PFSK-1 (cell line): ENCODE results near the gene AUTS2. TPM values are rescaled to one million over a fixed set of nuclear protein-coding genes. Genes with fewer than 3 reads are reported as not detected.
A peak's percentile ranks its signal among the peaks of the same experiment; 100 is the strongest.

ENCODE experiments used
- FOXP2 ChIP-seq: optimal IDR thresholded peaks from 2 replicates; pipeline ENCODE3; 2011; ENCODE audit warnings: borderline replicate concordance, control low read depth, inconsistent platforms; ENCODE audit not compliant: insufficient read depth; ENCODE audit errors: extremely low read length, extremely low read depth
- POLR2AphosphoS5 ChIP-seq: IDR thresholded peaks from 2 replicates; pipeline ENCODE4 v1.6.1; 2012; ENCODE audit warnings: low read depth, mild to moderate bottlenecking, control low read depth, low read length, moderate library complexity
- SIN3A ChIP-seq: IDR thresholded peaks from 2 replicates; pipeline ENCODE4 v1.6.1; 2012; ENCODE audit warnings: mild to moderate bottlenecking, low read length, moderate library complexity, borderline replicate concordance; ENCODE audit not compliant: insufficient read depth
- TAF1 ChIP-seq: IDR thresholded peaks from 2 replicates; pipeline ENCODE4 v1.6.1; 2012; ENCODE audit warnings: low read length, control low read depth, borderline replicate concordance; ENCODE audit not compliant: insufficient read depth
- polyA plus RNA-seq: library from polyadenylated mRNA; unstranded; fragments of >200 nt; gene quantifications from one replicate; pipeline ENCODE4 v1.2.1, GENCODE V29; 2012; ENCODE audit warnings: low read depth, missing spikeins; ENCODE audit not compliant: insufficient read length
- TF ChIP-seq, protein P1 (sequence below), 2 experiments: IDR thresholded peaks; 2 replicates each; pipeline versions ENCODE4 v1.6.1 to v1.8.0; 2011 to 2012; ENCODE audit warnings: low read depth in 2 of 2, low read length in 2 of 2, control low read depth in 1 of 2, inconsistent platforms in 1 of 2, mild to moderate bottlenecking in 1 of 2, moderate library complexity in 1 of 2; ENCODE audit not compliant: insufficient read depth in 1 of 2

Gene AUTS2
- polyA plus RNA-seq: 16.9 TPM

DNA sequence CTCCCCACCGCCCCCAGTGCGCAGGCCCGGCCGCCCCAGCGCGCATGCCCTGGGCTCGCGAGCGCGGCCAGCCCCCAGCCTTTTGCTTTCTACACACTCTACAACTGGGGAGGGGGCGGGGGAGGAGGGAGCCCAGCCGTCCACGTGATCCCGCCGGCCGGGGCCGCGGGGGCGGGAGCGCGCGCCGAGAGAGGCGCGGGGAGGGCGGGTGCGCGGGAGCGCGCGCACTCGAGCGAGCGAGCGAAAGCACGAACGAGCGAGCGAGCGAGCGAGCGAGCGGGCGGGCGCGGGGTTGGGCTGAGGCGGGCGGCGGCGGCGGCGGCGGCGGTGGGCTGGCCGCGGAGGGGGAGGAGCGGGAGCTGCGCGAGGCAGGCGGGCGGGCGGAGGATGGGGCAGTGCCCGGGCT is at the start of gene AUTS2:
Gene AUTS2, plus strand, starts transcription at position 395 of the 406 bp plus-strand sequence. CDS start 1,179 bp downstream, outside the sequence.
- TF ChIP-seq POLR2AphosphoS5 (no peak), FOXP2 (peak; percentile 33)

DNA sequence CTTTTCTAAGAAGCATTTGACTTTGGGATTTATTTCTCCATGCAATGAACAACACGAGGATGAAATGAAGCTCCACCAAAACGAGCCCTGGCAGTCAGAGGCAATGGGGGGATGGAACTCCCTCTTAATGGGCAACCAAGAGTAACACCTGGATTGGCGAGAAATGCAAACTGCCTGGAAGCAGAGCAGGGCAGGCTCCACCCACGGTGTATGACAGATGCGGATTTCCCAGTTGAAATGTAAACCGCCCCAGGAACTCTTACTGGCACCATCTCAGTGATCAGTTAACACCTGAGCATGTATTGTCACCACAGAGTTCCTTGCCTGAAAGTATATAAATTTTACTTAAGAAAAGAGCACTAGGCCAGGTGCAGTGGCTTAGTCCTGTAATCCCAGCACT is 47.3 kb upstream of the AUTS2 start:
- TF ChIP-seq FOXP2: no peak
- TF ChIP-seq, protein P1, sequence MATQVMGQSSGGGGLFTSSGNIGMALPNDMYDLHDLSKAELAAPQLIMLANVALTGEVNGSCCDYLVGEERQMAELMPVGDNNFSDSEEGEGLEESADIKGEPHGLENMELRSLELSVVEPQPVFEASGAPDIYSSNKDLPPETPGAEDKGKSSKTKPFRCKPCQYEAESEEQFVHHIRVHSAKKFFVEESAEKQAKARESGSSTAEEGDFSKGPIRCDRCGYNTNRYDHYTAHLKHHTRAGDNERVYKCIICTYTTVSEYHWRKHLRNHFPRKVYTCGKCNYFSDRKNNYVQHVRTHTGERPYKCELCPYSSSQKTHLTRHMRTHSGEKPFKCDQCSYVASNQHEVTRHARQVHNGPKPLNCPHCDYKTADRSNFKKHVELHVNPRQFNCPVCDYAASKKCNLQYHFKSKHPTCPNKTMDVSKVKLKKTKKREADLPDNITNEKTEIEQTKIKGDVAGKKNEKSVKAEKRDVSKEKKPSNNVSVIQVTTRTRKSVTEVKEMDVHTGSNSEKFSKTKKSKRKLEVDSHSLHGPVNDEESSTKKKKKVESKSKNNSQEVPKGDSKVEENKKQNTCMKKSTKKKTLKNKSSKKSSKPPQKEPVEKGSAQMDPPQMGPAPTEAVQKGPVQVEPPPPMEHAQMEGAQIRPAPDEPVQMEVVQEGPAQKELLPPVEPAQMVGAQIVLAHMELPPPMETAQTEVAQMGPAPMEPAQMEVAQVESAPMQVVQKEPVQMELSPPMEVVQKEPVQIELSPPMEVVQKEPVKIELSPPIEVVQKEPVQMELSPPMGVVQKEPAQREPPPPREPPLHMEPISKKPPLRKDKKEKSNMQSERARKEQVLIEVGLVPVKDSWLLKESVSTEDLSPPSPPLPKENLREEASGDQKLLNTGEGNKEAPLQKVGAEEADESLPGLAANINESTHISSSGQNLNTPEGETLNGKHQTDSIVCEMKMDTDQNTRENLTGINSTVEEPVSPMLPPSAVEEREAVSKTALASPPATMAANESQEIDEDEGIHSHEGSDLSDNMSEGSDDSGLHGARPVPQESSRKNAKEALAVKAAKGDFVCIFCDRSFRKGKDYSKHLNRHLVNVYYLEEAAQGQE (IDR thresholded peaks at IDR 0.05; ENCODE audit: insufficient read depth in 1 of 2, low read depth in 2 of 2, low read length in 2 of 2): no peak
- TF ChIP-seq POLR2AphosphoS5: no peak
- no peak for TF ChIP-seq SIN3A
- TF ChIP-seq TAF1: no peak

DNA sequence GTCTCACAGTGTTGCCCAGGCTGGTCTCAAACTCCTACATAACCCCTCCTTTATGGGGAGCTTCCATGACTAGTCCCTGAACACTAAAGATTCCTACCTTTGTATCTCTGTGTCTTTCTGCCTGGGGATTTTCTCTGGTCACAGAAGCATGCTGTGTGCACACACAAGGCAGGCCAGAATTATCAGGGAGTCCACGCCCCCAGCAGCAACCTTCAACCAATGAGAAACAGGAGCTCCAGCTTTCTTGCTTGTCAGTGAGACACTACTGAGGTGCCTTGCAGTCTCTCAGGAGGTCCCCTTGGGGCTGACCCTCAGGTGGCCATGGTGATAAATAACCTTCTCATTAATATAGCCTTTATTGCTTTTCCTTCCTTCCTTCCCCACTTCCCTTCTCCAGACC is 45.1 kb upstream of the AUTS2 start:
- TF ChIP-seq FOXP2 (no peak), POLR2AphosphoS5 (no peak), TAF1 (no peak), SIN3A (no peak)
- TF ChIP-seq, protein P1 (IDR thresholded peaks at IDR 0.05; ENCODE audit: insufficient read depth in 1 of 2, low read depth in 2 of 2, low read length in 2 of 2): no peak

DNA sequence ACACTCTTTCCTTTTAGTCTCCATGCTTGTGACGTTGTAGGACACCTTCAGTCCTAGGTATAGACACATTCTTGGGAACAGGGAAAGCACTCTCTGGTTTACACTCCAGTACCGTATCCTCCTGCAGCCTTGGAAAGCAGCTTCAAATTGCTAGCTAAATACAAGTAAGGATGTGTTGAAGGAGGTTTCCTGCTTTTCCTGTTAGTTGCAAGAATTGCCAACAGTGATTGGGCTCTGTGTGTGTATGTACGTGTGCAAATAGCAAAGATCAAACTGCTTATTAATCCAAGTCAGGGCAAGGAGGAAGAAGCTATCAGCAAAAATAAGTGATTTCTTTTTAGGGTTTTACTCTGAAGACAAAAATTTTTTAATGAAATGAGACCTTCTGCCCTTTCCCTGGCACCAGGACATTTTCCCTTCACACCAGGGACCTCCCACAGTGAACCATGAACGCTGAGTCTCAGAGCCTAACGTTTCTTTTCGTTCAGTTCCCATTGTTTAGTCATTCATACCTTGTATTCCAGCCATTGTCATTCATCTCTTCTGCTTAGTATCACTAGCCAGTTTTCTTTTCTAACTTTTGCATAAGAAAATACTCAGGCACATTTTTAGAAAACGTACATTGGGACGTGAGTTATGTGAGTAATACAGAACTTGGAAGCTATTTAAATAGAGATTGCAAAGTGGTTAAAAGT is 36.9 kb upstream of the AUTS2 start:
- TF ChIP-seq POLR2AphosphoS5: no peak

DNA sequence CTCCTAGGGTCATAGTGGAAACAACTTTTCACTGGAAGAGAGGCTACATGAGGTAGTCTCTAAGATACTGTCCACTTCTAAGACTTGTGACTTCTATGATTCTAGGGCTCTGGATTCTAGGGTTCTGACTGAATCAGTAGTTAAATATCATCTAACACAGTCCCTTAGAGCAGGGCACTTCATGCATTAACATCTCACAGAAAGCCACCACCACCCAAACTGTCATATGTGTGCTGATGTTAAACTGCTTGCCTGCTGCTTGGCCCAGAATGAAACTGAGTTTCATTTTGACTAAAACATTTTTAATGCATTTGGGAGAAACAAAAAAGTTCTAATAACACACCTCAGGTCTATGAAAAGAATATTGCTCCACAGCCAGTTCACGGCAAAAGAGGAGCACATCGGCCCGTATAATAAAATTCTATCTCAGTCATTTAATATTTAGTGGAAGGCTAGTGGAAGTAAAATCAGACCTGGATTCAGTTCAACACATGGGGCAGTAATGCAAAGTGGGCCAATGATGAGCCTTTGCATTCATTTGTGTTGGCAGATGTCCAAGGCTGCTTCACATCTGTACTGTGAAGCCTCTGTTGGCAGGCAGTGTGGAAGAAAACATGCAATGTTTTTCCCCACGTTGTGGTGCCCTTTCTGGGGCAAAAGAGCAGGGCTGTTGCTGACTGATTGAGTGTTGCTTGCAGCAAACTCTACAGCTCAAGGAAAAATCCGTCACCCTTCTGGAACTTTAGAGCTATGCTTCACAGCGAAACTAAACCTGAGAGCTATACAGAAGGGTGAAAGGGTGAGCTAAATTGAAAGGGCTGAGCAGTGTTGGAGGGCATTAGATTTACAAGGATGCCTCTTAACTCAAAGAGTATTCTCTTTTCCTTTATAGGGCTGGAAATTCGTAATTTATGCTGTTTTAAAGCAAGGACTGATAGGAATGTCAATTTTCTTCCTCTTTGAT is 33.5 kb upstream of the AUTS2 start:
- TF ChIP-seq SIN3A (peak; percentile 33; the same call in 1 of the 2 replicates), FOXP2 (no peak)

DNA sequence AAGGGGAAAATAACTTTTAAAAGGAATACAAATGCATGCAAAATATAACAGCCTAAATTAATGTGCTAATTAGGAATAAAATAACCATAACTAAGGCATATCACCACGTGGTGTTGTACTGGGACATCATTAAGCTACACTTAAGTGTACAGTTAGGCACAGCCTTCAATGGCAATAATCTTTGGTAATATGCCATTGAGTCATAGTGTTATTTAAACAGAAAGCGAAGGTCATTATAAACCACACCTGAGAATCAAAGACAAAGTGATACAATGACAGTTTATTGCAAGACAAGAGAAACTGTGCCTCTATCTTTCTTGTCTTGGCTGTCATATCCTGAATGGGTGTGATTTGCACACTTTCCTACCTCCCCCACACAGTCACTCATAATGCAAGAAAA is 30.5 kb upstream of the AUTS2 start:
- TF ChIP-seq TAF1 (no peak), FOXP2 (no peak), POLR2AphosphoS5 (no peak), SIN3A (no peak)
- TF ChIP-seq, protein P1 (IDR thresholded peaks at IDR 0.05; ENCODE audit: insufficient read depth in 1 of 2, low read depth in 2 of 2, low read length in 2 of 2): no peak
